HL-60 (cell line): ENCODE data around the gene TPD52L1.

Experiments
- CTCF ChIP-seq: IDR thresholded peaks from one replicate; pipeline ENCODE4 v1.5.1; 2011; ENCODE audit warnings: low read length, control low read depth, inconsistent platforms; ENCODE audit not compliant: insufficient read depth
- GABPA ChIP-seq: IDR thresholded peaks from 2 replicates; pipeline ENCODE4 v1.6.1; 2012; ENCODE audit warnings: low read depth
- POLR2AphosphoS5 ChIP-seq: IDR thresholded peaks from 2 replicates; pipeline ENCODE4 v1.6.1; 2012; ENCODE audit warnings: low read depth
- SPI1 ChIP-seq: IDR thresholded peaks from 2 replicates; pipeline ENCODE4 v1.6.1; 2012; ENCODE audit warnings: low read depth, mild to moderate bottlenecking, borderline replicate concordance
- TF ChIP-seq, protein P1 (sequence below): IDR thresholded peaks from 2 replicates; pipeline ENCODE4 v1.6.1; 2012; ENCODE audit warnings: low read depth; ENCODE audit not compliant: insufficient replicate concordance

- TF ChIP-seq, protein P1, sequence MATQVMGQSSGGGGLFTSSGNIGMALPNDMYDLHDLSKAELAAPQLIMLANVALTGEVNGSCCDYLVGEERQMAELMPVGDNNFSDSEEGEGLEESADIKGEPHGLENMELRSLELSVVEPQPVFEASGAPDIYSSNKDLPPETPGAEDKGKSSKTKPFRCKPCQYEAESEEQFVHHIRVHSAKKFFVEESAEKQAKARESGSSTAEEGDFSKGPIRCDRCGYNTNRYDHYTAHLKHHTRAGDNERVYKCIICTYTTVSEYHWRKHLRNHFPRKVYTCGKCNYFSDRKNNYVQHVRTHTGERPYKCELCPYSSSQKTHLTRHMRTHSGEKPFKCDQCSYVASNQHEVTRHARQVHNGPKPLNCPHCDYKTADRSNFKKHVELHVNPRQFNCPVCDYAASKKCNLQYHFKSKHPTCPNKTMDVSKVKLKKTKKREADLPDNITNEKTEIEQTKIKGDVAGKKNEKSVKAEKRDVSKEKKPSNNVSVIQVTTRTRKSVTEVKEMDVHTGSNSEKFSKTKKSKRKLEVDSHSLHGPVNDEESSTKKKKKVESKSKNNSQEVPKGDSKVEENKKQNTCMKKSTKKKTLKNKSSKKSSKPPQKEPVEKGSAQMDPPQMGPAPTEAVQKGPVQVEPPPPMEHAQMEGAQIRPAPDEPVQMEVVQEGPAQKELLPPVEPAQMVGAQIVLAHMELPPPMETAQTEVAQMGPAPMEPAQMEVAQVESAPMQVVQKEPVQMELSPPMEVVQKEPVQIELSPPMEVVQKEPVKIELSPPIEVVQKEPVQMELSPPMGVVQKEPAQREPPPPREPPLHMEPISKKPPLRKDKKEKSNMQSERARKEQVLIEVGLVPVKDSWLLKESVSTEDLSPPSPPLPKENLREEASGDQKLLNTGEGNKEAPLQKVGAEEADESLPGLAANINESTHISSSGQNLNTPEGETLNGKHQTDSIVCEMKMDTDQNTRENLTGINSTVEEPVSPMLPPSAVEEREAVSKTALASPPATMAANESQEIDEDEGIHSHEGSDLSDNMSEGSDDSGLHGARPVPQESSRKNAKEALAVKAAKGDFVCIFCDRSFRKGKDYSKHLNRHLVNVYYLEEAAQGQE: no peak
- no peak for TF ChIP-seq CTCF
- no peak for TF ChIP-seq POLR2AphosphoS5
- no peak for TF ChIP-seq GABPA
- TF ChIP-seq SPI1: no peak
These were observed 64.4 kb downstream of the TPD52L1 start for GRCh38 chr6:125217992-125218391.
